RCC 7860 (cell line): ENCODE measurements around the gene PRPF6.

Experiments used
- DNase-seq: peaks from one replicate; pipeline ENCODE4 v3.0.0-alpha.2; 2015; ENCODE audit warnings: low spot score
- FAIRE-seq: peaks from 2 replicates; lab custom pipeline; 2012; peaks lifted over from hg19 to GRCh38; lab: Jason Lieb, UNC

Gene PRPF6

DNA sequence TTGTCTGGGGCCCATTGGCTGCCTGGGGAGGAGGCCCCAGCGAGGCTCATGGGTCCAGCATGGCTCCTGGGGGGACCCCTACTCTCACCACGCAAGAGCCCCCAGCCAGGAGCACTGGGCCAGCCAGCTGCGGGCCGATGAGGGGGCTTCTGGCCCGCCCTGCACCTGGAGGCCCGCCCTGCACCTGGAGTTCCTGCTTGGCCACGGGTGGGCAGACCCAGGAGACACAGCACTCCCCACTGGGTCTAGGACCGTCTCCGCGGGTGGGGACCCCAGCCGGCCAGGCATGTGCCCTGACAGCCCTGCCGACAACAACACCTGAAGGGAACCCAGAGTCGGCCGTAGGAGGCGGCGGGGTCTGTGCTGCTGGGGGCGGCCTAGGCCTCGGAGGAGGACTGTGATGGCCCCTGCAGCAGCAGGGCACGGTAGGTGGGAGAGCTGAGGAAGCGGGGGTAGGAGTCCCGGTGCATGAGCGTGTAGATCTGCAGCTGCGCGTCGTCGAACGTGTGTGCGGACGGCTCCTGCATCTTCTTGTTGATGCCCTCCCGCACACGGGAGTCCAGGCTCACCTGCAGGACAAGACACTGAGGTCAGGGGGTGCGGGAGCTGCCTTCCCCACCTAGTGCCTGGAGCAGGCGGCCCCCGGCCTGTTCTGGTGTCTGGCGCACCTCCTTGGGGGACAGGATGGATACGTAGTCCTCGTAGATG, 92.7 kb downstream of the PRPF6 start:
- DNase-seq (no peak), FAIRE-seq (no peak)

DNA sequence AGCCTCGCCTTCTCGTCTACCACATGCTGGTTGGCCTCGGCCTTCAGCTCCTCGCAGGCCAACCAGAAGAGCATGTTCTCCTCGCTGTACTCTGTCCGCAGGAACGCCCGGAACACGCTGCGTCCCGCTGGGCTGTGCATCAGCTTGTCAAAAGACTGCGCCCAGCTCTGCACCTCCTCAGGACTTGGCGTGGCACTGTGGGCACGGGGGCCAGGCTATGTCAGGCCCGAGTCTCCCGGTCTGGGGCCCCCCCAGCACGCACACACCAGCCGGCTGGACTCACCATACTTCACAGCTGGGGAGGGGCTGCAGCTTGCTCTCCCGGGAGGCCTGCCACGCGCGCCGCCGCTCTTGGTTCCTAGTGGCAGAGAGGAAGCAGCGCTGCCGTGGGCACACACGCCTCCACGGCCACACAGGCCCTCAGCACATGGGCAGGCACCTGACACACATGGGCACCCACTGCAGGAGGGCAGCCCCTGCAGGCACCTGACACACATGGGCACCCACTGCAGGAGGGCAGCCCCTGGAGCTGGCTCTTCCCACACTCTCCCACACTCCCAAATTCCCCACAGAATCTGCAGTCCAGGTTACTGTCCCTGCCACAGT, 93.4 kb downstream of the PRPF6 start:
- no peak for FAIRE-seq
- no peak for DNase-seq

DNA sequence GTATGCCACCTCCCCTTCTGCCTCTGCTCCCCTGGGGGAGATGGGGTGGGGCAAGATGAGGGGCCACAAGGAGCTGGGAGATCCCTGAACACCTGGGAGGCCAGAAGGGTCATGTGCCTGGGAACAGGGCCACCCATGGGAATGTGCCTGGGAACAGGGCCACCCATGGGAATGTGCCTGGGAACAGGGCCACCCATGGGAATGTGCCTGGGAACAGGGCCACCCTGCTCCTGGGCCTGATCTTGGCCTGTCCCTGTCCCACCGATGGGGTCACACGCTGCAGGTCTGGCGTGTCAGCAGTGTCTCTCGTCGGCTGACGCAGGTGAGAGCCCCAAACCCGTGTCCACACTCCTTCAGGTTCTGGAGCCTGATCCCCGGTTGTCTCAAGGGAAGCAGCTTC, 94.0 kb downstream of the PRPF6 start:
- DNase-seq, result no peak
- no peak for FAIRE-seq

DNA sequence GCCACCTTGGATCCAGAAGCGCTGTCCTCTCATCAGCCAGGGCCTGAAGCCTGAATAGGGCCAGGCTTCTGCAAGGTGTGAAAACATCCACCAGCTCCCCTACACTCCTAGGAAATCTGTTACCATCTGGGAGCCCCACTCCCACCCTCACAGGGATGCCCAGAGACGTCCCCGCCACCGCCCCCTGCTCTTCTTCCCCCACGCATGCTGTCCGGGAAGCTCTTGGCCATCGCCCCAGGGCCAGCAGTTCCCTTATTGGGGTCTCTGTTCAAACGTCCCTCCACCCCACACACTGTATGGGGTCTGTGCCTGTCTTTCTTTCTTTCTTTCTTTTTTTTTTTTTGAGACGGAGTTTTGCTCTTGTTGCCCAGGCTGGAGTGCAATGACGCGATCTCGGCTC, 94.6 kb downstream of the PRPF6 start:
- FAIRE-seq, result no peak
- DNase-seq, result no peak

DNA sequence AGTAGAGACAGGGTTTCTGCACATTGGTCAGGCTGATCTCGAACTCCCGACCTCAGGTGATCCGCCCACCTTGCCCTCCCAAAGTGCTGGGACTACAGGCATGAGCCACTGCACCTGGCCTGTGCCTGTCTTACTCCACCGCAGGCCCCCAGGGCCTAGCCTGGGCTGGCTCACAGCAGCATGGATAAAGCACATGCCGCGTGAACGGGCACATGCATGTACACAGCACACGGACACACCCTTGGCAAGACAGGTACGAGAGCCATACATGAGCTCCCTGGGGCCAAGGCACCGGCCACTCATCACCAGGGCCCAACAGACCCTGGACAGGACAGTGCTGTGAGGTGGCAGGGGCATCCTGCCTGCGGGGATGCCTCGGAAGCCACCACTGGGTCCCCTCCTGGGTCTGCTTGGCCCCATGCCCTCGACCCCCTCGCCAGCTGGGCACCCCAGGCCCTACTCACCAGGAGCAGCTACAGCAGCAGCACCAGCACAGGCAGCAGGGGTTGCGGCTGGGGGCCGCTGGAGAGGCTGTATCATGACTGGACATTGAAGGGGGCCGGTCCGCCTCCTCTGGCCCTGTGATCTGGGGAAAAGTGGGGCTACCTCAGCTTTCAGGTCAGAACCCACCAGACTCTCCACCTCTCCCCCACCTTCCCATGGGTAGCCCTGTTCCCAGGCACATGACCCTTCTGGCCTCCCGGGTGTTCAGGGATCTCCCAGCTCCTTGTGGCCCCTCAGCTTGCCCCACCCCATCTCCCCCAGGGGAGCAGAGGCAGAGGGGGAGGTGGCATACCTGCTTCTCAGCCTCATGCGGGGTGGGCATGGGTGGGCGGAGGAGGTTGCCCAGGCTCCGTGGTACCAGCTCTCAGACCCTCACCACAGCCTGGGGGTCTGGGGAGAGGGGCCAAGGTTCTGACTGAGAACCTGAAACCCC, 95.4 kb downstream of the PRPF6 start:
- FAIRE-seq, result no peak
- DNase-seq, result no peak

DNA sequence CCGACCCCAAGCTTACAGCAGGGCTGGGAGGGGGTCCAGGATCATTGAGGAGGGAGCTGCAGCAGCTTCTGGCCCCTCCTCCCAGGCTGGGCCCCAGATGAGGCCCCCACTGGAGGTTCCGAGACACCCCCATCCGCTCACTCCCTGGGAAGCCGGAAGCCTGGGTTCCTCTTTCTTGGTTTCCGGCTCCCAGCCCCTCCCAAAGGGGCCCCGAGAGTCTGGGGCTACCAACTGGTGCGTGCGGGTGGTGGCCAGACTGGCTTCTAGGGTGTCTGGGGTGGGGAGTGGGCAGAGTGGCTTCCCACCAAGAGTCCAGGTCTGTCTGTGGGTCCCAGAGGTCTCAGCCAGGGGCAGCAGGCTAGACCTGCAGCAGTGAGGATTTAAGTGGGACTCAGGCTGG, 96.2 kb downstream of the PRPF6 start:
- DNase-seq, result no peak
- no peak for FAIRE-seq

DNA sequence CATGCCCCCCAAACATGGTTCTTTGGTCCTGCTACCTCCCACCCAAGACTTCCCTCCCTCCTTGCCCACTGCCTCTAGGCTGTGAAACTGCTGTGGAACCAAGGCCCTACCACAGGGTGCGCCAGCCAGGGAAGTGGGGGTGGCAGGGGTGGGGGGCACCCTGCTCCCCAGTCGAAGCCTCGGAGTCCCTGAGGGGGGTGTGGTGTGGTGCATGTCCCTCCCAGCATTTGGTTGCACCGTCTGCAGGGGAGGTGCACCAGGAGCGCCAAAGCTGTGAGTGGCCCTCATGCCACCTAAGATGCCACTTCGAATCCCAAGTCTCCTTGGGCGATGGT, 96.6 kb downstream of the PRPF6 start:
- DNase-seq, result no peak
- no peak for FAIRE-seq

DNA sequence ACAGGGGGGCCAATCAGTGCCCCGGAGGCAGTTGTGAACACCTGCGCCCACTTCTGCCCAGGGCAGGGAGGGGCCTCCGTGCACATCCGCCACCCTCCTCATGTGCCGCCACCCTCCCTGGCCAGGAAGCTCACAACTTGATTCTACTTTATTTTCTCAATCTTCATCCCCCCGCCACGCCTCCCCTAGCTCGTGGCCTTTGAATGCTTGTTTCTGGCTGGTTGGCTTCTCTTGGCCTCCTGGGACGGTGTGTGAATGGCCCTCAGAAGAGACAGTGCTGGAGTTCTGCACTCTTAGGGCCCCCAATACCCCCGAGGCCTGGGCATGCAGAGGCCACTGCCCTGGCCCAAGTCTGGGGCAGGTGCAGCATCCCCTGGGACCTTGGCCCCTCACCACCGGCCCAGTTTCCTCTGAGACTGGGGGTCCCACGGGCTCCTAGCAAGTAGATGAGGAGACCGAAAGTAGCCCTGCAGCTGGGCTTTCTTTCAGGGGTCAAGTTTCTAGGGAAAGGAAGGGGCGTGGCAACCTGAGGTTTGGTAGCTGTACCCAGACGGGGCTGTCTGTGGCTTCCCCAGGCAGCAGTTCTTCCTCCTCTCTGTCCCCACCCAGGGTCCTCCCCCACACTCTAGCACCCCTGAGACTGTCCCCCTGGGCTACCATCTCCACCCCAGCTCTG, 97.1 kb downstream of the PRPF6 start:
- FAIRE-seq, result no peak
- DNase-seq, result no peak

DNA sequence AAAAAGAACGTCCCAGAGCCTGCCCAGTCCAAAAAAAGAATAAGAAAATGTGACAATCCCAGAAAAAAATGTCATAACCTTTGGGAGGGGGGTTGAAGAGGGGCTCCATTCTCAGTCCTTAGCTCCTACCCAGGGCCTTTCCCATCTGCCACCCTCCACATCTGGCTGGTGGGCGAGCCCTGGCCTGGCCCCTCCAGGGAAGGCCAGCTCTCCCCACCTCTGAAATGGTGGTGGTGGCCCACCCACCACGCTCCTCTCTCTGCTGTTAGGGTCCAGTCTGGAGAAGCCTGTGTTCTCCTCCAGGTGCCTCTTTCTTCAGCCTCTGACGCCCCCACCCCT, 98.0 kb downstream of the PRPF6 start:
- no peak for DNase-seq
- FAIRE-seq, result no peak

DNA sequence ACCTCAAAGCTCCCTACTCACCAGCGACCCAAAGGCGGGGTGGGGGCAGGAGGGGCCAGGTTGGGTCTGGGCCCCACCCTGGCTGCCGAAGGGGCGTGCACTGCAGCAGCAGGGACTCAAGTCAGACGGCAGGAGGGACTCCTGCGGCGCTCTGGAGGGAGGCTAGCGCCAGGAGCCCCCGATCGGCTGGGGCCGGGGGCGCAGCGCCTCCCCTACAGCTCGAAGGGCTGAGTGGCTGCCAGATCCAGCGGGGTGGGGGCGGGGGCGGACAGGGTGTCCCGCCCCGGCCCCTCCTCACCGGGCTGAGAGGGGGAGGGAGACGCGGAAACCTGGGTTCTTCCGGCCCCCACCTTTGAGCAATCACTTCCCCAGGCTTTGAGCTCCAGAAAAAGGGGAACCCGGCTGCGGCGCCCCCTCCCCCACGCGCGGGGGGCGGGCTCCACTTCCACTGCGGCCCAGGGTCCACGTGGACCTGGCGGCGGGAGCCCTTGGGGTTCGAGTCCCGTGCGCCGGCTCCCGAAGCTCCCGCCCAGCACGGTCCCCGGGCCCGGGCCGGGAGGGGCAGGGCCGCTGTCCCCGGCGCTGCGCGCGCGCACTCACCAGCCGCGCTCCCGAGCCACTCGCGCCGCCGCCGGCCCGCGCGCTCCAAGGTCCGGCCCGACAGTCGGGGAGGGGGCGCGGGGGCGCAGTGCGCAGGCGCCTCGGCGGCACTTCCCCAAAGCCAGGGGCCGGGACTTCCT, 98.5 kb downstream of the PRPF6 start, which contains the start of gene RGS19:
Gene RGS19 (minus strand): TSS at position 246 of the 740 bp plus-strand sequence. CDS start 2,632 bp downstream, outside the sequence.
- FAIRE-seq, result no peak
- DNase-seq, result peak; percentile 42

DNA sequence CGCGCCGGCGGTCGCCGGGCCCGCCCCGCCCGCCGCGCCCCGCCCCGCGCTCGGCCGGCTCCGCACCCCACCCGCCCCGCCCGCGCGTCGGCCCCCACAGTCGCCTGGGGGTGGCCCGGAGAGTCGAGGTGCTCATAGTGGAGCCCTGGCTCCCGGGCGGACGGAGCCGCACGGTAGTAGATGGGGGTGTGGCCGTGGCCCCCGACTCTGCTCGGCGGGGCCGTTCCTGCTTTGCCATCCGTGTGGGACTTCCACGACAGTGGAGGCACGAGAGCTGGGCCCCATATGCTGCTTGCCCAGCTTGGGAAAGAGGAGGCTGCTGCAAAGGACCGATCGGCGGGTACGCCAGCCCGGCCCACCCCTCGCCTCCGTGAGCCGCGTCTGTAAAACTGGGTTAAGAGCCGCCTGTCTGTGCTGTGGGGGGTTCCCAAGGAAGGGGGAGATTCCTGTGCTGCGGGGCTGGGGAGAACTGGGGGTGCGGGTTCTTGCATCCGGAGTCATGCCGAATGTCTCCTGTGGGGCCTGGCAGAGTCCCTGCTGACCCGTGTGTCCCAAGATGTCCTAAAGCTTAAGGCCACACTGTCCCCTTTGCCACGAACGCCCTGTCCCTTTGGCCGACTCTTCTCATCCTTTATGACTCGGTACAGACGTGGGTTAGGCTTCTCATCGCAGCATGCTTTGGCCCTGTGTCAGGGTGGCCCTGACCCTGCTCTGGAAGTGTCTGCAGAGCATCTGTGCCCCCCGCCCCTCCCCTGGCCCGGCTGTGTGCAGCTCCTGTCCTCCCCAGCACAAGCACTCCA, 99.3 kb downstream of the PRPF6 start, which contains the start of gene OPRL1:
Gene OPRL1 (plus strand): TSS at position 70 of the 800 bp plus-strand sequence. CDS start 12,639 bp downstream, outside the sequence.
- no peak for FAIRE-seq

DNA sequence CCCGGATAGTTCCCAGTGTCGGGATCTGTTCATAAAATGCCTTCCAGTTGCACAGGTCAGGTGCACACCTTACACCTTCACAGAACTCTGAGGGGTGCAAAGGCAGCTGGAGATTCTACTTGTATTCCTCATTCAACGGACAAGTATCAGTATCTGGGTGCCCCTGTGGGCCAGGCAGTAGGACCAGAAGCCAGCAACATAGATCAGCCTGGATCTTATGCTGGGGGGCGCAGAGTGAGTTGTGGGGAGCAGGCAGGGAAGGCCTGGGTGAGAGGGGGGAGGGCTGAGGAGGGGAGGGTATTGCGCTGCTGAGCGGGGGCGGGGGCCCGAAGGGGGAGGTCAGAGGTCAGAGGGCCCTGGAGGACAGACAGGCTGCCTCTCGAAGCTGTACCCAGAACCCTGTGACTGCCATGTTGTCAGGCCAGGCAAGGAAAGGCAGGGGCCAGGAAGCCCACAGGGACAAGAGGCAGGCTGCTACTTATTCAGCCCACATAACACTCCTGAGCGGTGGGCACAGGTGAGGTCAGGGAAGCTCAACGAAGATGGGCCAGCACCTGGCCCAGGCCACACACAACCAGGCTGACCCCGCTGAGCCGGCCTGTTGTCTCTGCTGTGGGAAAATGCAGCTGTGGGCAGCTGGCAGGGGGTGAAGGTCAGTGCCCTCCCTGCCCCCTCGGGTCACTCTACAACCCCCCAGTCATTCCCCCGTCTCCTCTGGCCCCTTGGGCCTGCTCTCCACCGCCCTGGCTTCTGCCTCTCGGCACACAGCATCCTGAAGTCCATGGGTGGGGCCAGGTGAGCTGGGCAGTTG, 100.1 kb downstream of the PRPF6 start:
- no peak for FAIRE-seq
- DNase-seq, result no peak

More for the DNA sequence above, 99.3 kb downstream of the PRPF6 start, which contains the start of gene OPRL1:
- DNase-seq, result no peak

DNA sequence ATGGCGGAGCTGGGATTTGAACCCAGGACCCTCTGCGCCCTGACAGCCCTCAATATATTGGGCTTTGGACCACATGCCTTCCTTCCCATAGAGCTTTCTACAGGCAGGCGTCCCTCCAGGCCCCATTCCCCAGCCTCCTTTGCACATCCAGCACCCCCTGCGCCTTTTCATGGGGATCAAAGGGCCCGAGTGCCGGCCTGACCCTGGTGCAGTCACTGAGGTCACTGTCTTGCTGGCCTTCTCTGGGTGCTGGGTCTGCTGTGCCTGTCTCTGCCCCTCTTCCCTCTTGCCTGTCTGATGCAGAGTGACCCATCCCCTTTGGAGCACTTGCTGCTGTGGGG, 100.7 kb downstream of the PRPF6 start:
- no peak for DNase-seq
- FAIRE-seq, result no peak

DNA sequence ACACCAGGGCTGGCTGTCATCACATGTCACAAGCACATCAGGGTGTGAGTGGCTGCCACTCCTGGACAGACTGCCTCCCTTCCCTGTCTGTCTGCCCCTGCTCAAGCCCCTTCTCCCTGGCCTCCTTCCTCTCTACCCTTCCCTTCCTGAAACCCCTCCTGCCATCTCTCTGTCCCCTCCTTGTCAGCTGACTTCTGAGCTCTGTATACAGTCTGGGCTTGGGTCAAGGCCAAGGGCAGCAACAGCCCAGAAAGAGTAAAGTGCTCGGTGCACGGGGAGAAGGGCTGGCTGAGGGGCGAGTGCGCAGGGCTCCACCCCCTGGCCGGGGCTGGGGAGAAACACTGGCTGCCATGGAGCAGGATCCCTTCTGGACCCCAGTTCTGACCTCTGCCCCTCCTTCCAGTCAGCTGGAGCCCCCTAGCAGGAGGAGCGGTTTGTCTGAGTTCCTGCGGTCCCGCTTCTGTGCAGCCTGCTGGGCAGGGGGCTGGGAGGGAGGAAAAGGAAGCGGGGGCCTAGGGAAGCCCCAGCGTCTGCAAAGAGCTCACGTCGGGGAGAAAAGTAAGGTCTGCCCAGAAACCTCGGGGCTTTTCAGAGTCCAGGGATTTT, 101.3 kb downstream of the PRPF6 start:
- FAIRE-seq, result no peak
- DNase-seq, result no peak
